Esophagus squamous epithelium (tissue), 5 donors: Measurements from ENCODE around the gene RNF225. TPM values are rescaled to one million over a fixed set of nuclear protein-coding genes. Genes with fewer than 3 reads are reported as not detected.
"Not testable (repeated sequence)": the region's sequence is repeated elsewhere in the genome, so short reads cannot be mapped to it uniquely, and the experiment has no call there.

Source experiments
- DNase-seq: peaks from one replicate; lab custom pipeline; 2025; lab: John Stamatoyannopoulos, UW
- H3K27ac ChIP-seq, 4 donors: fragments of 200-600 bp; sonication (generic); one replicate each; pipeline ENCODE4 v1.5.1; 2016 to 2019; ENCODE audit warnings: mild to moderate bottlenecking in 1 of 4
- H3K27me3 ChIP-seq, 4 donors: fragments of 200-600 bp; sonication (generic); 1 replicate in 3 of 4; 2 replicates in 1 of 4; pipeline versions ENCODE4 v1.5.1 to v1.6.0; 2017 to 2021; ENCODE audit warnings: antibody characterized with exemption in 1 of 4
- H3K36me3 ChIP-seq, 3 donors: fragments of 200-600 bp; sonication (generic); one replicate each; pipeline ENCODE4 v1.5.1; 2016 to 2019
- H3K4me1 ChIP-seq, 3 donors: fragments of 200-600 bp; sonication (generic); one replicate each; pipeline ENCODE4 v1.5.1; 2017 to 2019
- H3K4me3 ChIP-seq, 4 donors: fragments of 200-600 bp; sonication (generic); 1 replicate in 3 of 4; 2 replicates in 1 of 4; pipeline ENCODE4 v1.5.1; 2016 to 2019; ENCODE audit warnings: mild to moderate bottlenecking in 2 of 4, moderate library complexity in 1 of 4
- H3K9me3 ChIP-seq, 3 donors: fragments of 200-600 bp; sonication (generic); one replicate each; pipeline ENCODE4 v1.5.1; 2016 to 2019
- POLR2A ChIP-seq, 4 donors: fragments of 450-650 bp; IDR thresholded peaks; one replicate each; pipeline ENCODE4 v1.6.1; 2017; ENCODE audit warnings: antibody characterized with exemption in 4 of 4, mild to moderate bottlenecking in 4 of 4, moderate library complexity in 3 of 4
- WGBS, 2 donors: methylation state at CpG; one replicate each; pipeline ENCODE4 v1.1.5; 2018; 5-methylcytosine and 5-hydroxymethylcytosine counted together
- intact Hi-C: fragments of 100-400 bp; cut with DNase I; formaldehyde crosslinking; loops from one replicate; pipeline ENCODE4 v1.15.0; 2022
- total RNA-seq, 4 donors: library from RNA; depleted of rRNA; stranded (reverse); fragments of >200 nt; gene quantifications; one replicate each; pipeline ENCODE4 v1.1.0, GENCODE V29; 2016
- TF ChIP-seq, protein P1 (sequence below), 6 experiments: fragments of 450-650 bp in 4 of 6; fragments of 200-600 bp in 2 of 6; sonication (generic) in 2 of 6; IDR thresholded peaks; one replicate each; pipeline ENCODE4 v1.5.1; 2016 to 2019; ENCODE audit warnings: antibody characterized with exemption in 6 of 6, mild to moderate bottlenecking in 4 of 6, moderate library complexity in 4 of 6
- donor health status: DM: yes; HTN: yes; CAD: no.

RNF225 gene
- total RNA-seq, 4 donors from 2014 or later, result 5.0 to 30.5 (median 15.7) TPM

DNA sequence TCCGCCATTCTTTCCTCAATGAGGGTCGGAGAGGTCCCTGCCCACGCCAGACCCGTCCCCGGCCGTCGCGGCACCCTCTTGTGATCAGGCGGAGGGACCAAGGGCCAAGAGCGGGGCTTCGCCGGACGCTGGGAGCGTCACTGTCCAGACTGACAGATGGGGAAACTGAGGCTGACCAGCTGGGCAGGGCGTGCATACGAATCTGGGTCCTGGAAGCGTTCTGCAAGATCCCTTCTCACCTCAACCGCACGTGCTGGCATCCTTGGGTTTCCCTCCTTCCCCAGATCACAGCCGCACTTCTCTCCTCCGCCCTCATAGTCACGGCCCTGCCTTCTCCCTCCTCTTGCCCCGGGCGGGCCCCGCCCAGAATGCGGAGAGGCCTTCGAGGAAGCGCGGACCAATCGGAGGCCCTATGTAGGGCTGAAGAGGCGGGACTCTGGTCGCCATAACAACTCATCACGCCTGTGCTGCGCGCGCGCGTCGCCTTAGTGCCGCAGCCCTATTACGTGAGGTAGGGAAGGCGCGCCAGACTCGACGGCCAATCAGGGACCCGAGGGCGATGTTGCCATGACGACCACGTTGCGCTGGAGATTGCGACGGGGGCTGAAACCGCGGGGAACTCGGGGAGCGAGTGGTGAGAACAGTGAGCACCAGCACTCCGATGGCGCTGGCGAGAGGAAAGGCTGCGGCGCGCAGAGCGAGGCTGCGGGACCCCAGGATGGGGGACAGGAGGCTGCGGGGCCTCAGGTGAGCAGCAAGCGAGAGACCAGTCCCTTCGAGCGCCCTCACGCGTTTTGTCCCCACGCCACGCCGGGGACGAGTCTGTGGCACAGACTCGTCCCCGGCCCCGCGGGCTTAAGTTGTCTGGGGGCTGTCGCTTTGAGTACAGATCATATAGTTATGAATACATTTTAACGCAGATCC is 5.7 kb downstream of the RNF225 start:
- intact Hi-C loops, result no loop called here
- peaks cover 17 to 49% (median 19%) of the 10 kb centered on the region in 3 donors for H3K4me1 ChIP-seq
- peak overlapping the region; percentile 48 to 76 (median 66) for H3K4me3 ChIP-seq
- TF ChIP-seq, protein P1, sequence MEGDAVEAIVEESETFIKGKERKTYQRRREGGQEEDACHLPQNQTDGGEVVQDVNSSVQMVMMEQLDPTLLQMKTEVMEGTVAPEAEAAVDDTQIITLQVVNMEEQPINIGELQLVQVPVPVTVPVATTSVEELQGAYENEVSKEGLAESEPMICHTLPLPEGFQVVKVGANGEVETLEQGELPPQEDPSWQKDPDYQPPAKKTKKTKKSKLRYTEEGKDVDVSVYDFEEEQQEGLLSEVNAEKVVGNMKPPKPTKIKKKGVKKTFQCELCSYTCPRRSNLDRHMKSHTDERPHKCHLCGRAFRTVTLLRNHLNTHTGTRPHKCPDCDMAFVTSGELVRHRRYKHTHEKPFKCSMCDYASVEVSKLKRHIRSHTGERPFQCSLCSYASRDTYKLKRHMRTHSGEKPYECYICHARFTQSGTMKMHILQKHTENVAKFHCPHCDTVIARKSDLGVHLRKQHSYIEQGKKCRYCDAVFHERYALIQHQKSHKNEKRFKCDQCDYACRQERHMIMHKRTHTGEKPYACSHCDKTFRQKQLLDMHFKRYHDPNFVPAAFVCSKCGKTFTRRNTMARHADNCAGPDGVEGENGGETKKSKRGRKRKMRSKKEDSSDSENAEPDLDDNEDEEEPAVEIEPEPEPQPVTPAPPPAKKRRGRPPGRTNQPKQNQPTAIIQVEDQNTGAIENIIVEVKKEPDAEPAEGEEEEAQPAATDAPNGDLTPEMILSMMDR (IDR thresholded peaks at IDR 0.05), result no peak
- TF ChIP-seq POLR2A (IDR thresholded peaks at IDR 0.05), result peak in 3 of 4 donors; percentile 29 to 81 (median 66)
- WGBS, 2 donors, result 1 to 4% methylated on average over 24 to 27 of the region's 80 CpGs
- peak overlapping the region; percentile 52 to 89 (median 74) for H3K27ac ChIP-seq
- peaks cover 0 to 19% (median 0%) of the 10 kb centered on the region in 4 donors for H3K27me3 ChIP-seq
- DNase-seq, result peak; percentile 98
- no peaks in the 10 kb centered on the region for H3K9me3 ChIP-seq
- H3K36me3 ChIP-seq, result no peaks in the 10 kb centered on the region

DNA sequence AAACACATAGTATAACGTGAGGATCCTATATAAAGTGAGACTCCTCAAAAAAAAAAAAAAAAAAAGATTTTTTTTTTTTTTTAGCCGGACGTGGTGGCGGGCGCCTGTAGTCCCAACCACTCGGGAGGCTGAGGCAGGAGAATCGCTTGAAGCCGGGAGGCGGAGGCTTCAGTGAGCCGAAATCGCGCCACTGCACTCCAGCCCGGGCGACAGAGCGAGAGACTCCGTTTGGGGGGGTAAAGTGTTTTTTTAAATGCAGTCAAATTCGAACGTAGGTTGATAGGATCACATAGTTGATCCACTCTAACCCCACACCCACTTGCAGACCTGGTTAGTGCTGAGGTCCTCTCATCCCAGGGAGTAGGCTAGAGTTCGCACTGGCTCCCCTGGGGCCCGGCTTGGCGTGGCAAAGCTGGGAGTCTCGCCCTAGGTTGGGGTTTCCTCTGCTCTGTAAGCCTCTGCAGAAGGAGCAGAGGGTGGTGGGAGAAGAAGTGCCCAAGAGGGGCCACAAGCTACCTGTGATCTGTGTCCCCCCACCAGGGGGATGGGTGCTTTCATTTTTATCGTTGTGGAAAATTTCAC is 6.5 kb downstream of the RNF225 start:
- H3K27me3 ChIP-seq, result peaks cover 0 to 12% (median 0%) of the 10 kb centered on the region in 4 donors
- H3K27ac ChIP-seq, result peak overlapping the region in 3 of 4 donors; percentile 62 to 89 (median 85)
- DNase-seq, result no peak
- no peaks in the 10 kb centered on the region for H3K9me3 ChIP-seq
- H3K36me3 ChIP-seq, result no peaks in the 10 kb centered on the region
- peak overlapping the region; percentile 48 to 76 (median 66) for H3K4me3 ChIP-seq
- intact Hi-C loops, result no loop called here
- no peak for TF ChIP-seq POLR2A (IDR thresholded peaks at IDR 0.05)
- TF ChIP-seq, protein P1 (IDR thresholded peaks at IDR 0.05), result no peak
- WGBS, 2 donors, result 39 to 47% methylated on average over 15 to 23 of the region's 23 CpGs
- H3K4me1 ChIP-seq, result peaks cover 13 to 47% (median 14%) of the 10 kb centered on the region in 3 donors

DNA sequence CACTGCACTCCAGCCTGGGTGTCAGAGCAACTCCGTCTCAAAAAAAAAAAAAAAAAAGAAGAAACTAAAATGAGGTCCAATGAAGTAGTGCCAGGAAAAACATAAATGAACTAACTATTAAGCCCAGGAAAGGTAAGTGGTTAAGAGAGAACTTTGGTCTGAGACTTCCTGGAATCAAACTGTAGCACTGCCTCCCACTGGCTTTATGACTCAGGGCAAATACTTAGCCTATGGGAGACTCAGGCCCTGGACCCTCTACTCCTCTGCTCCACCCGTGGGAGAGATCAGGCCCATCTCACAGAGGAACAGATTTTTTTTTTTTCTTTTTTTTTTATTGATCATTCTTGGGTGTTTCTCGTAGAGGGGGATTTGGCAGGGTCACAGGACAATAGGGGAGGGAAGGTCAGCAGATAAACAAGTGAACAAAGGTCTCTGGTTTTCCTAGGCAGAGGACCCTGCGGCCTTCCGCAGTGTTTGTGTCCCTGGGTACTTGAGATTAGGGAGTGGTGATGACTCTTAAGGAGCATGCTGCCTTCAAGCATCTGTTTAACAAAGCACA is 8.5 kb downstream of the RNF225 start:
- DNase-seq, H3K9me3 ChIP-seq, H3K27ac ChIP-seq, H3K36me3 ChIP-seq, H3K4me3 ChIP-seq, intact Hi-C loops, H3K27me3 ChIP-seq: not testable (repeated sequence)
- H3K4me1 ChIP-seq, result peaks cover 19 to 43% (median 22%) of the 10 kb centered on the region in 3 donors
- 52 to 70% methylated on average over 2 of the region's 5 CpGs for WGBS, 2 donors

DNA sequence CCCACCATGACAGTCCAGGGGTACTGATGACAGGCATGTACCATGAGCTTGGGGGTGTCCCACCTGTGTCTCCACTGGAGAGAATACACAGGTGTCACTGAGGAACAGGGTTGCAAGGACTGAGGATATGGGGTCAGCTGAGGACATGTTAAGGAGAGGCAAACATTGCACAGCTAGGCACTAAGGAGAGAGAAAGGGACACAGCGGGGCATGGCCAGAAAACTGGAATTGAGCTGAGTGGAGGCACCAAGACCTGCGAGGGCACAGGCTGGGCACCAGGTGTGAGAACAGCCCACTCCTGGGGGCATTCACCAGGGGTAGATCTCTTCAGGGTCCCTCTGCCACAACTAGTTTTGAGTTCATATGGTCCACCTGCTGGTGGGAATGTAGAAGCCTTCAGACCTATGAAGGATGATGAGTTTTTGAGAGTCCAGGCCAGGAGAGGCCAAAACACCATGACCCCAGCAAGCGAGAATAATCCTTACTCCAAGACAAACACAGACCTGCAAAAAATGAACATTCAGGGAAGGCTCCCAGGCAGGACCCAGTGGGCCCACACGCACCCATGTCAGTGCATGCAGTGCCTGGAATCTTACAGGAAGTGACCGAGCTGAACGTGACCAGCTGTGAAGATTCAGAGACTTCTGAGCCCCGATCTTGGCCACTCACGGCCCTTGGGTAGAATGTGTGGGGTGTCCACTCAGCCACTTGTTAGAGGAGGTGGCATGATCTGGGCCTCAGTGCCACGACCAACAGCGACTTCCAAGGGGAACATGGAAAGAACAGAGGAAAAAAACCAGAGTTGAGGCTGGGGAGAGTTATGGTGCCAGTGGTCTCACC is 11.6 kb downstream of the RNF225 start:
- DNase-seq, result no peak
- Histone ChIP-seq H3K36me3 (peaks cover 0 to 11% (median 0%) of the 10 kb centered on the region in 3 donors), H3K9me3 (no peaks in the 10 kb centered on the region), H3K4me1 (peaks cover 16 to 35% (median 22%) of the 10 kb centered on the region in 3 donors), H3K4me3 (peak overlapping the region in 3 of 4 donors; percentile 96 to 100 (median 98)), H3K27me3 (no peaks in the 10 kb centered on the region), H3K27ac (peak overlapping the region in 3 of 4 donors; percentile 91 to 96 (median 92))
- intact Hi-C loops, result no loop called here
- TF ChIP-seq POLR2A (IDR thresholded peaks at IDR 0.05), result no peak
- TF ChIP-seq, protein P1 (IDR thresholded peaks at IDR 0.05), result peak in 2 of 6 experiments; percentile 15 to 41
- WGBS, 2 donors, result 51 to 62% methylated on average over 6 of the region's 10 CpGs

DNA sequence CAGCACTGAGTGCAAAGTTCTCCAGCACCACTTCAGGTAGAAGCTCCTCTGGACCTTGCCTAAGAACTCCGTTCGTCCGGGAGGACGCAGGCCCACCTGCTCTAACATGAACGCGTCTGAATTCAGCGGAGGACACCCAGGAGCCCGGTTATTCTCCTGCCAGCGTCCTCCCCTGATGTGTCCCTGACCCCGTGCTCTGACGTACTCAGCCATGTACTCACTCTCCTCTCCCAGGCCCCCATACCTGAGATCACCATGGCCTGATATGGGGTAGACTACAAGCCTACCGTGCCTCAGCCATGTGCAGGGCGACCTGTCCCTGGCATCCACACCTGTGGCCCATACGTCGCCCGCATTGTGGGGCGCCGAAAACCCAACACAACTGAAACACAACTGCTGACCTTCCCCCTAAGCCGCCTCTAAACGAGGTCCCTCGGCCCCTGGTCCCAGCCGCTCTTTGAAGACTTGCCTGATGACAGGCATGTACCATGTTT is 12.2 kb downstream of the RNF225 start:
- WGBS, 2 donors, result 20 to 38% methylated on average over 5 to 17 of the region's 22 CpGs
- Histone ChIP-seq H3K27me3 (no peaks in the 10 kb centered on the region), H3K27ac (peak overlapping the region; percentile 91 to 96 (median 93)), H3K36me3 (peaks cover 0 to 11% (median 0%) of the 10 kb centered on the region in 3 donors), H3K9me3 (no peaks in the 10 kb centered on the region), H3K4me1 (peaks cover 14 to 30% (median 21%) of the 10 kb centered on the region in 3 donors), H3K4me3 (peak overlapping the region; percentile 86 to 100 (median 97))
- no peak for DNase-seq
- TF ChIP-seq, protein P1 (IDR thresholded peaks at IDR 0.05), result no peak
- TF ChIP-seq POLR2A (IDR thresholded peaks at IDR 0.05), result no peak
- intact Hi-C loops, result no loop called here
